Thyroid gland (tissue), 4 donors: ENCODE measurements around the gene DIO2.

Experiments used
- CTCF ChIP-seq, 6 experiments: fragments of 200-600 bp in 3 of 6; fragments of 450-650 bp in 3 of 6; sonication (generic) in 3 of 6; IDR thresholded peaks; one replicate each; pipeline ENCODE4 v1.5.1; 2016 to 2019; ENCODE audit warnings: antibody characterized with exemption in 6 of 6, mild to moderate bottlenecking in 2 of 6, inconsistent platforms in 1 of 6, moderate library complexity in 1 of 6
- POLR2A ChIP-seq, 2 donors: fragments of 450-650 bp; IDR thresholded peaks; one replicate each; pipeline ENCODE4 v1.6.1; 2017; ENCODE audit warnings: antibody characterized with exemption in 2 of 2, mild to moderate bottlenecking in 2 of 2, moderate library complexity in 1 of 2

DNA sequence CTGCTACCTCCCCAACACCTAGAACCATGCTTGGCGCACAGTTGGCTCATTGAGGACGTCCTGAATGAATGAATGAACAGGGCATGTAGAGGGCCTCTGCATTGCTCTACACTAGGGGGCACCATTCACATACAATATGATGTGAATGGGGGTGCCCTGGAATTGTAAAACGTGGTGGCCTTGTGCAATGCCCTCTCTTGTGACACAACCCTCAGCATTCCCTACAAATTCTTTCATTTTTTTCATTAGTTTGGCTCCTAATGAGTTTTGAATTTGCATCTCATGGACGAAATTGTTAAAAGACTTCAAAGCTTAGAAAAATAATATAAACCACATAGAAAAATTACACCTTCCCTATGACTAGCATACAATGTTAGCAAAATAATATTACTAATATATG, 2.3 kb upstream of the DIO2 start:
- TF ChIP-seq CTCF (IDR thresholded peaks at IDR 0.05) (peak in 4 of 6 experiments; percentile 34 to 59 (median 54)), POLR2A (IDR thresholded peaks at IDR 0.05) (no peak)
